Hepatocyte (in vitro differentiated cells): ENCODE data around the gene TMEM126B. TPM values are rescaled to one million over a fixed set of nuclear protein-coding genes. Genes with fewer than 3 reads are reported as not detected.

Experiments
- DNase-seq: peaks from one replicate; pipeline ENCODE4 v3.0.0-alpha.2; 2016; ENCODE audit warnings: low spot score
- H2AFZ ChIP-seq: fragments of 200-600 bp; sonication (generic); 2 replicates; pipeline ENCODE4 v1.6.0; 2016; ENCODE audit warnings: antibody characterized with exemption, mild to moderate bottlenecking
- H3K27ac ChIP-seq: fragments of 200-600 bp; sonication (generic); 2 replicates; pipeline ENCODE4 v1.5.1; 2016; ENCODE audit warnings: mild to moderate bottlenecking
- H3K27me3 ChIP-seq: fragments of 200-600 bp; sonication (generic); 2 replicates; pipeline ENCODE4 v1.6.1; 2016
- H3K36me3 ChIP-seq: fragments of 200-600 bp; sonication (generic); replicated peaks from 2 replicates; pipeline ENCODE4 v1.5.1; 2016; ENCODE audit warnings: low read depth; ENCODE audit not compliant: insufficient read depth
- H3K4me1 ChIP-seq: fragments of 200-600 bp; sonication (generic); 2 replicates; pipeline ENCODE4 v1.5.1; 2016; ENCODE audit warnings: mild to moderate bottlenecking, moderate library complexity; ENCODE audit not compliant: insufficient read depth
- H3K4me2 ChIP-seq: fragments of 200-600 bp; sonication (generic); 2 replicates; pipeline ENCODE4 v1.6.0; 2016
- H3K4me3 ChIP-seq: fragments of 200-600 bp; sonication (generic); 2 replicates; pipeline ENCODE4 v1.5.1; 2016; ENCODE audit warnings: mild to moderate bottlenecking
- H3K79me2 ChIP-seq: fragments of 200-600 bp; sonication (generic); 2 replicates; pipeline ENCODE4 v1.6.0; 2017; ENCODE audit warnings: mild to moderate bottlenecking
- H3K9me2 ChIP-seq: fragments of 200-600 bp; sonication (generic); replicated peaks from 2 replicates; pipeline ENCODE4 v1.6.0; 2017; ENCODE audit warnings: mild to moderate bottlenecking; ENCODE audit not compliant: insufficient read depth
- H3K9me3 ChIP-seq: fragments of 200-600 bp; sonication (generic); 2 replicates; pipeline ENCODE4 v1.5.1; 2016; ENCODE audit warnings: low read depth, mild to moderate bottlenecking
- H4K20me1 ChIP-seq: fragments of 200-600 bp; sonication (generic); 2 replicates; pipeline ENCODE4 v1.6.0; 2016; ENCODE audit warnings: mild to moderate bottlenecking; ENCODE audit not compliant: insufficient read depth, poor library complexity, severe bottlenecking
- CTCF ChIP-seq: fragments of 200-600 bp; sonication (generic); IDR thresholded peaks from 2 replicates; pipeline ENCODE4 v1.5.1; 2016; ENCODE audit warnings: antibody characterized with exemption, mild to moderate bottlenecking; ENCODE audit not compliant: poor library complexity
- EZH2 ChIP-seq: fragments of 200-600 bp; sonication (generic); IDR thresholded peaks from 2 replicates; pipeline ENCODE4 v1.6.1; 2016; ENCODE audit warnings: antibody characterized with exemption, mild to moderate bottlenecking, borderline replicate concordance
- EZH2phosphoT487 ChIP-seq: fragments of 200-600 bp; sonication (generic); IDR thresholded peaks from one replicate; pipeline ENCODE4 v1.6.1; 2018; ENCODE audit warnings: antibody characterized with exemption, mild to moderate bottlenecking, low read depth, moderate library complexity; ENCODE audit not compliant: unreplicated experiment, severe bottlenecking
- WGBS: methylation state at CpG from one replicate; pipeline ENCODE4 v1.1.6; 2016; ENCODE audit warnings: low lambda C conversion rate; ENCODE audit errors: missing lambda C conversion rate; 5-methylcytosine and 5-hydroxymethylcytosine counted together
- polyA plus RNA-seq: library from polyadenylated mRNA; unstranded; fragments of >200 nt; fragmentation: Nextera tagmentation; extraction: Ambion mirVana; gene quantifications from 2 replicates; pipeline ENCODE4 v1.2.1, GENCODE V29; 2016
- total RNA-seq: library from RNA; depleted of rRNA; stranded (reverse); fragments of >200 nt; gene quantifications from 2 replicates; pipeline ENCODE4 v1.2.3, GENCODE V29; 2014

The TMEM126B gene
- total and polyA plus RNA-seq, 2 experiments from 2014 or later: 58.9 to 87.8 TPM

GRCh38 chr11:85680897-85681296 lies 52.5 kb downstream of the TMEM126B start:
- peaks cover 3% of the 10 kb centered on the region for H3K27me3 ChIP-seq
- no peaks in the 10 kb centered on the region for H3K4me1 ChIP-seq
- H4K20me1 ChIP-seq: no peaks in the 10 kb centered on the region
- no peak for TF ChIP-seq CTCF
- no peak for TF ChIP-seq EZH2phosphoT487
- TF ChIP-seq EZH2: no peak
- no peaks in the 10 kb centered on the region for H3K36me3 ChIP-seq
- no peak overlapping the region for H2AFZ ChIP-seq
- no peaks in the 10 kb centered on the region for H3K79me2 ChIP-seq
- DNase-seq: no peak
- H3K9me2 ChIP-seq: no peaks in the 10 kb centered on the region
- H3K27ac ChIP-seq: no peak overlapping the region
- H3K4me3 ChIP-seq: no peak overlapping the region
- H3K4me2 ChIP-seq: no peak overlapping the region
- H3K9me3 ChIP-seq: no peaks in the 10 kb centered on the region
- WGBS: 63% methylated on average over 1 of the region's 1 CpG

GRCh38 chr11:85682330-85683305 lies 54.2 kb downstream of the TMEM126B start:
- H3K4me3 ChIP-seq: no peak overlapping the region
- no peak overlapping the region for H2AFZ ChIP-seq

GRCh38 chr11:85685125-85685819 lies 56.9 kb downstream of the TMEM126B start:
- peak overlapping the region; percentile 59 for H3K4me2 ChIP-seq
- DNase-seq: peak; percentile 39
- no peaks in the 10 kb centered on the region for H3K79me2 ChIP-seq

More at GRCh38 chr11:85682330-85683305, 54.2 kb downstream of the TMEM126B start:
- no peak overlapping the region for H3K4me2 ChIP-seq
- H3K79me2 ChIP-seq: no peaks in the 10 kb centered on the region
- H3K9me2 ChIP-seq: no peaks in the 10 kb centered on the region
- no peak for TF ChIP-seq EZH2
- TF ChIP-seq EZH2phosphoT487: no peak
- H3K27me3 ChIP-seq: peaks cover 3% of the 10 kb centered on the region
- WGBS: 98% methylated on average over 38 of the region's 43 CpGs
- no peaks in the 10 kb centered on the region for H3K9me3 ChIP-seq
- H3K4me1 ChIP-seq: no peaks in the 10 kb centered on the region
- no peaks in the 10 kb centered on the region for H3K36me3 ChIP-seq
- H3K27ac ChIP-seq: no peak overlapping the region
- H4K20me1 ChIP-seq: no peaks in the 10 kb centered on the region
- no peak for DNase-seq

More at GRCh38 chr11:85685125-85685819, 56.9 kb downstream of the TMEM126B start:
- no peak overlapping the region for H2AFZ ChIP-seq
- 81% methylated on average over 15 of the region's 15 CpGs for WGBS
- no peaks in the 10 kb centered on the region for H3K4me1 ChIP-seq
- H4K20me1 ChIP-seq: no peaks in the 10 kb centered on the region
- H3K9me3 ChIP-seq: no peaks in the 10 kb centered on the region
- H3K27ac ChIP-seq: peak overlapping the region; percentile 26
- peaks cover under 1% of the 10 kb centered on the region for H3K27me3 ChIP-seq
- no peak overlapping the region for H3K4me3 ChIP-seq
- TF ChIP-seq EZH2: no peak
- TF ChIP-seq CTCF: no peak
- TF ChIP-seq EZH2phosphoT487: no peak
- H3K36me3 ChIP-seq: no peaks in the 10 kb centered on the region
- no peaks in the 10 kb centered on the region for H3K9me2 ChIP-seq
